ENCODE data around the gene C1orf74. TPM values are rescaled to one million over a fixed set of nuclear protein-coding genes. Genes with fewer than 3 reads are reported as not detected.
"Not testable (repeated sequence)": the region's sequence is repeated elsewhere in the genome, so short reads cannot be mapped to it uniquely, and the experiment has no call there.

The C1orf74 gene
- total and polyA plus RNA-seq, 2 experiments from 2014 or later: 1.4 to 2.3 TPM

- no peaks in the 10 kb centered on the region for H3K9me2 ChIP-seq (ENCODE audit: insufficient read depth)
- DNase-seq: peak; percentile 75
- WGBS, 2 experiments (ENCODE audit: low coverage in 1 of 2, low lambda C conversion rate in 2 of 2, missing lambda C conversion rate in 2 of 2): 46 to 53% methylated on average over 9 of the region's 9 CpGs
- no peaks in the 10 kb centered on the region for H3F3A ChIP-seq (ENCODE audit: insufficient read depth)
- no peak overlapping the region for H3K27ac ChIP-seq
- H3K36me3 ChIP-seq (ENCODE audit: low read depth): no peaks in the 10 kb centered on the region
- no peaks in the 10 kb centered on the region for H3K79me2 ChIP-seq (ENCODE audit: insufficient read depth)
- no peak overlapping the region for H3K4me3 ChIP-seq
- in situ Hi-C loops (cut with MboI): no loop called here
- peak overlapping the region; percentile 62 for H2AFZ ChIP-seq
- peaks cover 13% of the 10 kb centered on the region for H3K4me1 ChIP-seq (ENCODE audit: insufficient read depth)
- TF ChIP-seq EZH2 (IDR thresholded peaks at IDR 0.05; ENCODE audit: insufficient read depth, poor library complexity, severe bottlenecking) (no peak), EZH2phosphoT487 (IDR thresholded peaks at IDR 0.05; ENCODE audit: insufficient read depth, low read depth) (no peak)
- no peaks in the 10 kb centered on the region for H4K20me1 ChIP-seq (ENCODE audit: insufficient read depth)
- H3K27me3 ChIP-seq (replicated peaks; ENCODE audit: insufficient read depth): no peaks in the 10 kb centered on the region
- no peak overlapping the region for H3K4me2 ChIP-seq (ENCODE audit: unreplicated experiment)
- no peak overlapping the region for H3K9ac ChIP-seq
- H3K9me3 ChIP-seq (ENCODE audit: low read depth): no peaks in the 10 kb centered on the region
These were observed 13.8 kb upstream of the C1orf74 start for GRCh38 chr1:209797978-209798639.

DNA sequence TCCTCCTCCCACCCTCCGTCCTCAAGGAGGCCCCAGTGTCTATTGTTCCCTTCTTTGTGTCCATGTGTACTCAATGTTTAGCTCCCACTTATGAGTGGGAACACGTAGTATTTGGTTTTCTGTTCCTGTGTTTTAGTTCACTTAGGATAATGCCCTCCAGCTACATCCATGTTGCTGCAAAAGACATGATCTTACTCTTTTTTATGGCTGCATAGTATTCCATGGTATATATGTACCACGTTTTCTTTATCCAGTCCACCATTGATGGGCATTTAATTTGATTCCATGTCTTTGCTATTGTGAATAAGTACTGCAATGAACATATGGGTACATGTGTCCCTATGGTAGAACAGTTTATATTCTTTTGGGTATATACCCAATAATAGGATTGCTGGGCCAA lies 9.4 kb upstream of the C1orf74 start:
- H4K20me1 ChIP-seq (ENCODE audit: insufficient read depth); H3K36me3 ChIP-seq (ENCODE audit: low read depth); H3K9ac ChIP-seq; H3F3A ChIP-seq (ENCODE audit: insufficient read depth); H3K4me1 ChIP-seq (ENCODE audit: insufficient read depth); H2AFZ ChIP-seq; H3K4me2 ChIP-seq (ENCODE audit: unreplicated experiment); H3K79me2 ChIP-seq (ENCODE audit: insufficient read depth); DNase-seq; H3K9me3 ChIP-seq (ENCODE audit: low read depth); H3K4me3 ChIP-seq; H3K27me3 ChIP-seq (replicated peaks; ENCODE audit: insufficient read depth); in situ Hi-C loops (cut with MboI); H3K9me2 ChIP-seq (ENCODE audit: insufficient read depth); H3K27ac ChIP-seq: not testable (repeated sequence)
- 37 to 40% methylated on average over 3 of the region's 3 CpGs for WGBS, 2 experiments (ENCODE audit: low coverage in 1 of 2, low lambda C conversion rate in 2 of 2, missing lambda C conversion rate in 2 of 2)

DNA sequence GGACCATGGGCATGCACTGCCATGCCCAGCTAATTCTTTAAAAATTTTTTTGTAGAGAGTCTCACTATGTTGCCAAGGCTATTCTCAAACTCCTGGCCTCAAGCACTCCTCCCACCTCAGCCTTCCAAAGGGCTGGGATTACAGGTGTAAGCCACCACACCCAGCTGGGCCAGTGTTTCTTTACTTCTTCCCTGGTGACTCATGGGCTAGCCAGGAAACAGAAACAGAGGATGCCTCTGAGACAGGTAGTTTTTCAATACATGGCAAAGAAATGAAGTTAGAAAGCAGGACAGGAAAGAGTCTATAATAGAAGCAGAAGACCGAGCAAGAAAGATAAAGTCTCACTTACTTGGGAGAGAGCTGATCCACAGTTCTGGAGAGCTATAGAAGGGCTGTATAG lies 7.6 kb upstream of the C1orf74 start:
- no peak overlapping the region for H3K27ac ChIP-seq
- H3K4me1 ChIP-seq (ENCODE audit: insufficient read depth): no peaks in the 10 kb centered on the region
- WGBS, 2 experiments (ENCODE audit: low coverage in 1 of 2, low lambda C conversion rate in 2 of 2, missing lambda C conversion rate in 2 of 2): 33 to 35% methylated on average over 1 of the region's 1 CpG
- no peak overlapping the region for H3K4me2 ChIP-seq (ENCODE audit: unreplicated experiment)
- H2AFZ ChIP-seq: no peak overlapping the region
- in situ Hi-C loops (cut with MboI): no loop called here
- no peaks in the 10 kb centered on the region for H3F3A ChIP-seq (ENCODE audit: insufficient read depth)
- no peaks in the 10 kb centered on the region for H4K20me1 ChIP-seq (ENCODE audit: insufficient read depth)
- H3K9me2 ChIP-seq (ENCODE audit: insufficient read depth): no peaks in the 10 kb centered on the region
- H3K9me3 ChIP-seq (ENCODE audit: low read depth): no peaks in the 10 kb centered on the region
- no peak for TF ChIP-seq EZH2phosphoT487 (IDR thresholded peaks at IDR 0.05; ENCODE audit: insufficient read depth, low read depth)
- TF ChIP-seq EZH2 (IDR thresholded peaks at IDR 0.05; ENCODE audit: insufficient read depth, poor library complexity, severe bottlenecking): no peak
- H3K4me3 ChIP-seq: no peak overlapping the region
- no peaks in the 10 kb centered on the region for H3K36me3 ChIP-seq (ENCODE audit: low read depth)
- H3K79me2 ChIP-seq (ENCODE audit: insufficient read depth): no peaks in the 10 kb centered on the region
- H3K27me3 ChIP-seq (replicated peaks; ENCODE audit: insufficient read depth): peaks cover 4% of the 10 kb centered on the region; the same call in 1 of the 2 replicates
- no peak overlapping the region for H3K9ac ChIP-seq
- no peak for DNase-seq

DNA sequence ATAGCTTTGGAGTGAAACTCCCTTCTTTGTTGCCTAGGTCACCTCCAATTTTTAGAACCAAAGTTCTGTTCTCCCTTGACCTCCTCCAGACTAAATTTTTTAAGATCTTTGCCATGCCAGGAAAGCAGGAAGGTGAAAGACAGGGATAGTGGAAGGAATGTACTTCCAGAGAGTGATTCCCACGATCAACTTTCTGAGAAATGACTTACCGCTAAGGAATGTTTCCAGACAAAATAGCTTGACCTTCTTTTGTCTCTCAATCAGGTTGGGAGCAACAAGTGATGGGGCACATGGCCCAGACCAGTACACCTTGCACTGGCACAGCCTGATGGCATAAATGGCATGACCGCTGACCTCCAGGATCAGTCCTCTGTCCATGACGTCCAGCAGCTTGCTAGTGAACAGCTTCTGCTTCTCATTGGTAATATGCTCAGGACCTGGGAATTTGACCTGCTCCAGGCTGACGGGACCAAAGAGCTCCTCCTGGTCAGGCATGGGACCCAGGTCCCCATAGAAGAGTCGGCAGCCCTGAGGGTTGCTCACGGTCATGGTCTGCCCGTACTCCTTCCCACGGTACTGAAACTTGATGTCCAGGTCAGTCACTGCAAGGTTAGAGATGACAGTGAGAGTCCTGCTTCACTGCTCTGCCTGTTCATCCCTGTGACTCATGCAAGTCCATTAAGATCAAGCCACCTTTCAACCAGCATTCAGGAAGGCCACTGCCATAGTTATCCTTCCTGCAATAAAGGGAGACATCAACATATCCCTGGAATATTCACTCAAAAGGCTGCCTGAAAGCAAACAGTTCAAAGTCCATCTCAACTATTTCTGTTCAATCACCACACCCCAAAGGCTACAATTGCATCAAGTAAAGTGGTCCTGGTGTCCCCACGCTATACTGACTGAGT lies 6.2 kb upstream of the C1orf74 start:
- 61 to 69% methylated on average over 10 of the region's 10 CpGs for WGBS, 2 experiments (ENCODE audit: low coverage in 1 of 2, low lambda C conversion rate in 2 of 2, missing lambda C conversion rate in 2 of 2)
- no peak overlapping the region for H2AFZ ChIP-seq
- H3K27ac ChIP-seq: no peak overlapping the region
- in situ Hi-C loops (cut with MboI): no loop called here
- TF ChIP-seq EZH2phosphoT487 (IDR thresholded peaks at IDR 0.05; ENCODE audit: insufficient read depth, low read depth) (no peak), EZH2 (IDR thresholded peaks at IDR 0.05; ENCODE audit: insufficient read depth, poor library complexity, severe bottlenecking) (no peak)
- peaks cover 4% of the 10 kb centered on the region; the same call in 1 of the 2 replicates for H3K27me3 ChIP-seq (replicated peaks; ENCODE audit: insufficient read depth)
- no peaks in the 10 kb centered on the region for H3K9me3 ChIP-seq (ENCODE audit: low read depth)
- no peaks in the 10 kb centered on the region for H3K36me3 ChIP-seq (ENCODE audit: low read depth)
- no peaks in the 10 kb centered on the region for H3K4me1 ChIP-seq (ENCODE audit: insufficient read depth)
- H3K9me2 ChIP-seq (ENCODE audit: insufficient read depth): no peaks in the 10 kb centered on the region
- H3K4me3 ChIP-seq: no peak overlapping the region
- H4K20me1 ChIP-seq (ENCODE audit: insufficient read depth): no peaks in the 10 kb centered on the region
- no peak overlapping the region for H3K4me2 ChIP-seq (ENCODE audit: unreplicated experiment)
- no peak overlapping the region for H3K9ac ChIP-seq
- H3F3A ChIP-seq (ENCODE audit: insufficient read depth): no peaks in the 10 kb centered on the region
- peak; percentile 7 for DNase-seq
- H3K79me2 ChIP-seq (ENCODE audit: insufficient read depth): no peaks in the 10 kb centered on the region
